ENCODE measurements around the gene TEAD3.

The TEAD3 gene

DNA sequence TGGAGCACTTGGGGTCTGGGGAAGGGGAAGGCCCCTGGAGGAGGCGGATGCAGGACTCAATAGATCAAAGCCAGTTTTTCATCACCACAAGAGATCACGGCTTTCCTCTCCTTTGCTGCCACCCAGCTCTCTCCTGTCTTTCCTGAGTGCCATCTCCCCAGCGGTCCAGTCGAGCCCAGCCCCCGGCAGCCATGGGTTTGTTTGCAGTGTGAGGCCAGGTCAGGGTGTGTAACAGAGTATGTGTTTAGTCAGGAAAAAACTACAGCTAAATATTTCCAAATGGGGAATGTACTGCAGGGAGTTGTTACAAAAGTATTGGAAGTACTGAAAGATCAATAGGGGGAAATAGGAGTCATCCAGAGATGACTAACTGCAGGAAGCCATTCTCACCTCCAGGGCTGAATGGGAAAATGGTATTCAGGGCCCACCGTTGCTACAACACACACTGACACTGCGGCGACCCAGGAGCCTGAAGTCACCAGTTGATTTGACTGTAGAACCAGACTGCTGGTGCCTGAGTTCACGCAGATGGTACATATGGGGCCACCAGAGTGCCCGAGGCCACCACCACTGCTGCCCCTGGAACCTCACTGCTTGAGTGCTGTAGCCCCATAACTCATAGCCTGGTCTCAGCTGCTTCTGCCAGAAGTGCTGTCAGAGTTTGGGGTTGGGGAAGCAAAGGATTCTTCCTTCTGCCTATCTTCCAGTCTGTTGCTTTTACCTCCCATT is 68.3 kb downstream of the TEAD3 start:
- no peak for DNase-seq (ENCODE audit: low read depth)
- no peak overlapping the region for H3K4me3 ChIP-seq (ENCODE audit: low read depth, low read length)
- in situ Hi-C loops (cut with HindIII; ENCODE audit: low sequenced_read_pairs) = no loop called here
- TF ChIP-seq, protein P1, sequence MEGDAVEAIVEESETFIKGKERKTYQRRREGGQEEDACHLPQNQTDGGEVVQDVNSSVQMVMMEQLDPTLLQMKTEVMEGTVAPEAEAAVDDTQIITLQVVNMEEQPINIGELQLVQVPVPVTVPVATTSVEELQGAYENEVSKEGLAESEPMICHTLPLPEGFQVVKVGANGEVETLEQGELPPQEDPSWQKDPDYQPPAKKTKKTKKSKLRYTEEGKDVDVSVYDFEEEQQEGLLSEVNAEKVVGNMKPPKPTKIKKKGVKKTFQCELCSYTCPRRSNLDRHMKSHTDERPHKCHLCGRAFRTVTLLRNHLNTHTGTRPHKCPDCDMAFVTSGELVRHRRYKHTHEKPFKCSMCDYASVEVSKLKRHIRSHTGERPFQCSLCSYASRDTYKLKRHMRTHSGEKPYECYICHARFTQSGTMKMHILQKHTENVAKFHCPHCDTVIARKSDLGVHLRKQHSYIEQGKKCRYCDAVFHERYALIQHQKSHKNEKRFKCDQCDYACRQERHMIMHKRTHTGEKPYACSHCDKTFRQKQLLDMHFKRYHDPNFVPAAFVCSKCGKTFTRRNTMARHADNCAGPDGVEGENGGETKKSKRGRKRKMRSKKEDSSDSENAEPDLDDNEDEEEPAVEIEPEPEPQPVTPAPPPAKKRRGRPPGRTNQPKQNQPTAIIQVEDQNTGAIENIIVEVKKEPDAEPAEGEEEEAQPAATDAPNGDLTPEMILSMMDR (IDR thresholded peaks at IDR 0.05; ENCODE audit: low read depth, low read length, missing control alignments) = no peak

- DNase-seq (ENCODE audit: low read depth) = no peak
- TF ChIP-seq, protein P1 (IDR thresholded peaks at IDR 0.05; ENCODE audit: low read depth, low read length, missing control alignments) = no peak
- no peak overlapping the region for H3K4me3 ChIP-seq (ENCODE audit: low read depth, low read length)
- in situ Hi-C loops (cut with HindIII; ENCODE audit: low sequenced_read_pairs) = no loop called here
These were observed 69.0 kb downstream of the TEAD3 start for GRCh38 chr6:35427851-35428321.

- in situ Hi-C loops (cut with HindIII; ENCODE audit: low sequenced_read_pairs) = no loop called here
- TF ChIP-seq, protein P1 (IDR thresholded peaks at IDR 0.05; ENCODE audit: low read depth, low read length, missing control alignments) = no peak
- no peak for DNase-seq (ENCODE audit: low read depth)
- H3K4me3 ChIP-seq (ENCODE audit: low read depth, low read length) = no peak overlapping the region
These were observed 69.4 kb downstream of the TEAD3 start for GRCh38 chr6:35427435-35427834.

DNA sequence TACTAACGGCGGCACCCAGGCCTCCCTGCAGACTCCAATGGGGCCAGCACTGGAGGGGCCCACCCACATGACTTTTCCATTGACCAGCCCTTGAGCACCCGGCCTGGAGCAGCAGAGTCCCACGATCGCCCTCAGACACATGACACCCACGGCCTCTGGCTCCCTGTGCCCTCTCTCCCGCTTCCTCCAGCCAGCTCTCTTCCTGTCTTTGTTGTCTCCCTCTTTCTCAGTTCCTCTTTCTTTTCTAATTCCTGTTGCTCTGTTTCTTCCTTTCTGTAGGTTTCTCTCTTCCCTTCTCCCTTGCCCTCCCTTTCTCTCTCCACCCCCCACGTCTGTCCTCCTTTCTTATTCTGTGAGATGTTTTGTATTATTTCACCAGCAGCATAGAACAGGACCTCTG is 70.8 kb downstream of the TEAD3 start:
- in situ Hi-C loops (cut with HindIII; ENCODE audit: low sequenced_read_pairs) = no loop called here
- TF ChIP-seq, protein P1 (IDR thresholded peaks at IDR 0.05; ENCODE audit: low read depth, low read length, missing control alignments) = no peak
- DNase-seq (ENCODE audit: low read depth) = no peak
- H3K4me3 ChIP-seq (ENCODE audit: low read depth, low read length) = no peak overlapping the region

DNA sequence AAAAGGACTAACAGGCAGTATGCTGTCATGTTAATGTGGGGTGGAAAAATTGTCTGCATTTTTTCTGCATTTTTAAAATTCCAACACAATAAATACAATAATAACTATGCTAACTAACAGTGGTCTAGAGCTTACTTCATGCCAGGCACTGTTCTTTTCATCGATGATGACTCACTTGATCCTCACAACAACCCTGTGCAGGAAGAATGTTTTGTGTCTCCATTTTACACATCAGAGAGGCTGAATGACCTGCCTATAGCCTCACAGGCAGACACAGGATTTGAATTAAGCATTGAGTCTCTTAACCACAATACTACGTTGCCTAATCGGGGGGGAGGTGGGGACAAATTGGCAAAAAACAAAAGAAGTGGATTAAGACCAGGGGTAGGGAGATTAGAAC is 71.6 kb downstream of the TEAD3 start:
- peak; percentile 93 for DNase-seq (ENCODE audit: low read depth)
- TF ChIP-seq, protein P1 (IDR thresholded peaks at IDR 0.05; ENCODE audit: low read depth, low read length, missing control alignments) = no peak
- in situ Hi-C loops (cut with HindIII; ENCODE audit: low sequenced_read_pairs) = no loop called here

More for the DNA sequence above, 71.6 kb downstream of the TEAD3 start:
- H3K4me3 ChIP-seq (ENCODE audit: low read depth, low read length) = no peak overlapping the region
